ES-I3 (cell line): ENCODE data around the gene COLQ.
A peak's percentile ranks its signal among the peaks of the same experiment; 100 is the strongest.
"Not testable (repeated sequence)": the region's sequence is repeated elsewhere in the genome, so short reads cannot be mapped to it uniquely, and the experiment has no call there.

Experiments
- H3K36me3 ChIP-seq: 2 replicates; pipeline ENCODE4 v1.6.1; 2013; ENCODE audit warnings: mild to moderate bottlenecking, low read length, control low read depth, moderate library complexity; ENCODE audit not compliant: insufficient read depth
- H3K4me1 ChIP-seq: 2 replicates; pipeline ENCODE4 v1.6.1; 2013; ENCODE audit warnings: mild to moderate bottlenecking, control low read depth, low read length; ENCODE audit not compliant: insufficient read depth
- H3K9ac ChIP-seq: 2 replicates; pipeline ENCODE4 v1.6.1; 2013; ENCODE audit warnings: low read depth, mild to moderate bottlenecking, low read length, moderate library complexity
- H3K9me3 ChIP-seq: 2 replicates; pipeline ENCODE4 v1.6.1; 2013; ENCODE audit warnings: mild to moderate bottlenecking, low read length, moderate library complexity; ENCODE audit not compliant: control insufficient read depth, insufficient read depth

Gene COLQ

GRCh38 chr3:15521573-15521965, at the start of gene COLQ:
Gene COLQ (minus strand): TSS chr3:15521706. CDS start chr3:15521625, 81 bp downstream.
- no peaks in the 10 kb centered on the region for H3K36me3 ChIP-seq
- H3K9me3 ChIP-seq, result no peaks in the 10 kb centered on the region
- peak within 1 kb of the TSS; percentile 16; the same call in 1 of the 2 replicates for H3K9ac ChIP-seq
- peaks cover 13% of the 10 kb centered on the region; the same call in 1 of the 2 replicates for H3K4me1 ChIP-seq

GRCh38 chr3:15563190-15563589, 41.7 kb upstream of the COLQ start:
- H3K9me3 ChIP-seq, result no peaks in the 10 kb centered on the region
- no peaks in the 10 kb centered on the region for H3K4me1 ChIP-seq
- H3K9ac ChIP-seq, result no peak overlapping the region
- peaks cover 7% of the 10 kb centered on the region for H3K36me3 ChIP-seq

- Histone ChIP-seq H3K9me3 (no peaks in the 10 kb centered on the region), H3K4me1 (no peaks in the 10 kb centered on the region), H3K36me3 (peaks cover 3% of the 10 kb centered on the region; the same call in 1 of the 2 replicates), H3K9ac (no peak overlapping the region)
These were observed 41.1 kb upstream of the COLQ start for GRCh38 chr3:15562560-15562959.

- Histone ChIP-seq H3K4me1 (no peaks in the 10 kb centered on the region), H3K36me3 (no peaks in the 10 kb centered on the region; the same call in 1 of the 2 replicates)
These were observed 37.1 kb upstream of the COLQ start for GRCh38 chr3:15558581-15558980.

GRCh38 chr3:15557511-15557946, 36.0 kb upstream of the COLQ start:
- Histone ChIP-seq H3K36me3 (no peaks in the 10 kb centered on the region; the same call in 1 of the 2 replicates), H3K4me1 (no peaks in the 10 kb centered on the region), H3K9ac (no peak overlapping the region), H3K9me3 (no peaks in the 10 kb centered on the region)

More at GRCh38 chr3:15558581-15558980, 37.1 kb upstream of the COLQ start:
- Histone ChIP-seq H3K9ac (no peak overlapping the region), H3K9me3 (no peaks in the 10 kb centered on the region)

- Histone ChIP-seq H3K4me1 (no peaks in the 10 kb centered on the region), H3K36me3 (no peaks in the 10 kb centered on the region; the same call in 1 of the 2 replicates), H3K9me3 (no peaks in the 10 kb centered on the region), H3K9ac (no peak overlapping the region)
These were observed 35.0 kb upstream of the COLQ start for GRCh38 chr3:15556512-15556911.

- Histone ChIP-seq H3K4me1 (no peaks in the 10 kb centered on the region), H3K36me3 (no peaks in the 10 kb centered on the region; the same call in 1 of the 2 replicates), H3K9ac (no peak overlapping the region), H3K9me3 (no peaks in the 10 kb centered on the region)
These were observed 32.2 kb upstream of the COLQ start for GRCh38 chr3:15553749-15554148.

- H3K4me1 ChIP-seq, result no peaks in the 10 kb centered on the region
- H3K9me3 ChIP-seq, result no peaks in the 10 kb centered on the region
- no peaks in the 10 kb centered on the region; the same call in 1 of the 2 replicates for H3K36me3 ChIP-seq
- no peak overlapping the region for H3K9ac ChIP-seq
These were observed 30.4 kb upstream of the COLQ start for GRCh38 chr3:15551902-15552301.

GRCh38 chr3:15549846-15550245, 28.3 kb upstream of the COLQ start:
- no peaks in the 10 kb centered on the region for H3K36me3 ChIP-seq

GRCh38 chr3:15542614-15543013, 21.1 kb upstream of the COLQ start:
- no peaks in the 10 kb centered on the region for H3K36me3 ChIP-seq
- H3K9me3 ChIP-seq, result no peaks in the 10 kb centered on the region
- no peak overlapping the region for H3K9ac ChIP-seq
- no peaks in the 10 kb centered on the region for H3K4me1 ChIP-seq

More at GRCh38 chr3:15549846-15550245, 28.3 kb upstream of the COLQ start:
- no peaks in the 10 kb centered on the region for H3K4me1 ChIP-seq
- no peak overlapping the region for H3K9ac ChIP-seq
- no peaks in the 10 kb centered on the region for H3K9me3 ChIP-seq

- Histone ChIP-seq H3K4me1 (no peaks in the 10 kb centered on the region), H3K9me3 (no peaks in the 10 kb centered on the region), H3K9ac (no peak overlapping the region), H3K36me3 (no peaks in the 10 kb centered on the region)
These were observed 19.9 kb upstream of the COLQ start for GRCh38 chr3:15541371-15541770.

- Histone ChIP-seq H3K36me3 (no peaks in the 10 kb centered on the region), H3K9me3 (no peaks in the 10 kb centered on the region), H3K4me1 (no peaks in the 10 kb centered on the region), H3K9ac (no peak overlapping the region)
These were observed 17.6 kb upstream of the COLQ start for GRCh38 chr3:15539066-15539465.

- H3K36me3 ChIP-seq, result no peaks in the 10 kb centered on the region
- H3K9ac ChIP-seq, result no peak overlapping the region
- no peaks in the 10 kb centered on the region for H3K4me1 ChIP-seq
- no peaks in the 10 kb centered on the region for H3K9me3 ChIP-seq
These were observed 16.8 kb upstream of the COLQ start for GRCh38 chr3:15538345-15538744.

- Histone ChIP-seq H3K9ac (no peak overlapping the region), H3K9me3 (no peaks in the 10 kb centered on the region), H3K36me3 (no peaks in the 10 kb centered on the region), H3K4me1 (no peaks in the 10 kb centered on the region)
These were observed 15.3 kb upstream of the COLQ start for GRCh38 chr3:15536856-15537255.

- no peaks in the 10 kb centered on the region for H3K36me3 ChIP-seq
- no peak overlapping the region for H3K9ac ChIP-seq
- H3K4me1 ChIP-seq, result no peaks in the 10 kb centered on the region
- H3K9me3 ChIP-seq, result no peaks in the 10 kb centered on the region
These were observed 14.2 kb upstream of the COLQ start for GRCh38 chr3:15535732-15536131.

- H3K4me1 ChIP-seq, H3K9ac ChIP-seq, H3K36me3 ChIP-seq, H3K9me3 ChIP-seq: not testable (repeated sequence)
These were observed 11.1 kb upstream of the COLQ start for GRCh38 chr3:15532614-15533013.
